Panc1 (cell line): ENCODE data around the gene U2AF1L4. TPM values are rescaled to one million over a fixed set of nuclear protein-coding genes. Genes with fewer than 3 reads are reported as not detected.
A peak's percentile ranks its signal among the peaks of the same experiment; 100 is the strongest.

Experiments
- ATAC-seq: fragments of 200-7000 bp; cut with Tn5 transposase; 2 replicates; pipeline ENCODE4 v1.9.1; 2020; ENCODE audit warnings: mild to moderate bottlenecking, moderate library complexity
- BruUV-seq: library from RNA; stranded (reverse); fragments of 400-500 nt; replicated peaks from 2 replicates; lab custom pipeline; 2021; lab: Mats Ljungman, UMichigan
- CTCF ChIA-PET: fragments of 300-600 bp; sonication (Branson Sonifier 250); formaldehyde crosslinking; loops from one replicate; lab custom pipeline; 2022; ENCODE audit warnings: antibody characterized with exemption; lab: Charles Lee
- POLR2A ChIA-PET: fragments of 300-600 bp; sonication (Branson Sonifier 250); formaldehyde crosslinking; loops from one replicate; lab custom pipeline; 2022; ENCODE audit warnings: antibody characterized with exemption; lab: Charles Lee
- DNase-seq: peaks from one replicate; pipeline ENCODE4 v3.0.0-alpha.2; 2010; ENCODE audit warnings: low read depth, low spot score
- H3K27ac ChIP-seq: 2 replicates; pipeline ENCODE4 v1.5.1; 2011; ENCODE audit warnings: mild to moderate bottlenecking, low read length, inconsistent platforms
- H3K27me3 ChIP-seq: fragments of 200-500 bp; sonication (Bioruptor generic); 2 replicates; pipeline ENCODE4 v1.6.0; 2014; ENCODE audit warnings: low read length, inconsistent platforms; ENCODE audit not compliant: control insufficient read depth, insufficient read depth
- H3K36me3 ChIP-seq: fragments of 200-500 bp; sonication (Bioruptor generic); 2 replicates; pipeline ENCODE4 v1.5.1; 2014; ENCODE audit warnings: inconsistent platforms, mild to moderate bottlenecking, low read length, moderate library complexity; ENCODE audit not compliant: control insufficient read depth, insufficient read depth
- H3K4me1 ChIP-seq: 2 replicates; pipeline ENCODE4 v1.5.1; 2011; ENCODE audit warnings: inconsistent platforms, mild to moderate bottlenecking, low read length, moderate library complexity; ENCODE audit not compliant: control insufficient read depth, insufficient read depth
- H3K4me3 ChIP-seq, 2 experiments: 2 replicates each; pipeline ENCODE4 v1.5.1; 2011 to 2012; ENCODE audit warnings: low read depth in 2 of 2, low read length in 2 of 2, mild to moderate bottlenecking in 2 of 2, inconsistent platforms in 1 of 2, moderate library complexity in 1 of 2
- H3K9me3 ChIP-seq: fragments of 200-500 bp; sonication (Bioruptor generic); 2 replicates; pipeline ENCODE4 v1.5.1; 2014; ENCODE audit warnings: low read depth, mild to moderate bottlenecking, inconsistent platforms, low read length, moderate library complexity; ENCODE audit not compliant: control insufficient read depth, insufficient read depth
- CTCF ChIP-seq: fragments of 450-650 bp; IDR thresholded peaks from 2 replicates; pipeline ENCODE4 v1.5.1; 2017; ENCODE audit warnings: mild to moderate bottlenecking
- POLR2AphosphoS5 ChIP-seq: IDR thresholded peaks from 2 replicates; pipeline ENCODE4 v1.6.1; 2012; ENCODE audit warnings: mild to moderate bottlenecking, low read depth, low read length, moderate library complexity
- REST ChIP-seq, 2 experiments: IDR thresholded peaks; 2 replicates each; pipeline ENCODE4 v1.6.1; 2011 to 2012; ENCODE audit warnings: low read depth in 2 of 2, control low read depth in 1 of 2, low read length in 1 of 2, mild to moderate bottlenecking in 1 of 2, moderate library complexity in 1 of 2; ENCODE audit not compliant: insufficient read depth in 1 of 2
- SIN3A ChIP-seq: IDR thresholded peaks from 2 replicates; pipeline ENCODE4 v1.6.1; 2012; ENCODE audit warnings: low read depth, mild to moderate bottlenecking, low read length, moderate library complexity, borderline replicate concordance; ENCODE audit not compliant: insufficient read depth
- TCF7L2 ChIP-seq: IDR thresholded peaks from 2 replicates; pipeline ENCODE4 v1.6.1; 2011; ENCODE audit warnings: mild to moderate bottlenecking, low read depth, low read length, inconsistent platforms
- in situ Hi-C: cut with HindIII; loops from 2 replicates; pipeline ENCODE4 v1.10.0; 2016; ENCODE audit warnings: low sequenced_read_pairs, low pct_unique_long_range_greater_than_20kb
- intact Hi-C: fragments of 100-400 bp; cut with micrococcal nuclease; formaldehyde crosslinking; loops from one replicate; pipeline ENCODE4 v1.10.0; 2022; ENCODE audit not compliant: unreplicated experiment
- total RNA-seq: library from RNA; stranded (reverse); gene quantifications from one replicate; pipeline ENCODE4 v1.2.1, GENCODE V29; 2021; ENCODE audit not compliant: unreplicated experiment

The U2AF1L4 gene
- total RNA-seq, 1 experiment from 2014 or later: 29.8 TPM

GRCh38 chr19:35757749-35758608 is 12.8 kb upstream of the U2AF1L4 start, which contains the start of gene PROSER3:
Gene PROSER3, plus strand, starts transcription at chr19:35758176. Its CDS starts 40 bp downstream, at chr19:35758216.
- Histone ChIP-seq H3K4me3 (peak within 1 kb of the TSS; percentile 95 to 99), H3K9me3 (no peaks in the 10 kb centered on the region), H3K27ac (peak within 1 kb of the TSS; percentile 100), H3K27me3 (no peaks in the 10 kb centered on the region), H3K36me3 (no peaks in the 10 kb centered on the region), H3K4me1 (peaks cover 16% of the 10 kb centered on the region)
- CTCF ChIA-PET: no interaction called here
- intact Hi-C loops (no loop called here), in situ Hi-C loops (no loop called here)
- POLR2A ChIA-PET: interaction anchor here (0.7 kb wide), 1 partner anchor 10 kb away, joined by 3 read pairs; the partner anchor contains the start of gene LIN37
- ATAC-seq (peak; percentile 97), DNase-seq (peak; percentile 99)
- no peak for TF ChIP-seq CTCF
- peak; percentile 98 for TF ChIP-seq TCF7L2
- peak; percentile 85; the same call in 1 of the 2 replicates for TF ChIP-seq SIN3A
- no peak for TF ChIP-seq REST (IDR thresholded peaks at IDR 0.05; ENCODE audit: insufficient read depth in 1 of 2, low read depth in 2 of 2, low read length in 1 of 2)
- TF ChIP-seq POLR2AphosphoS5: peak; percentile 74
- BruUV-seq: TSS peak; percentile 92

GRCh38 chr19:35757231-35757748 is 12.1 kb upstream of the U2AF1L4 start:
- H3K9me3 ChIP-seq: no peaks in the 10 kb centered on the region
- in situ Hi-C loops: no loop called here
- no peak for TF ChIP-seq TCF7L2
- no peak for TF ChIP-seq SIN3A
- TF ChIP-seq CTCF: no peak
- no peak; the same call in 1 of the 2 replicates for TF ChIP-seq POLR2AphosphoS5
- no peak for TF ChIP-seq REST (IDR thresholded peaks at IDR 0.05; ENCODE audit: insufficient read depth in 1 of 2, low read depth in 2 of 2, low read length in 1 of 2)
- CTCF ChIA-PET: no interaction called here
- peaks cover 16% of the 10 kb centered on the region for H3K4me1 ChIP-seq
- H3K4me3 ChIP-seq: peak overlapping the region; percentile 95 to 99
- no TSS peak for BruUV-seq
- ATAC-seq (peak; percentile 31), DNase-seq (no peak)
- H3K27ac ChIP-seq: peak overlapping the region; percentile 100
- intact Hi-C loops: no loop called here
- H3K36me3 ChIP-seq: no peaks in the 10 kb centered on the region
- H3K27me3 ChIP-seq: no peaks in the 10 kb centered on the region
- POLR2A ChIA-PET: interaction anchor here (0.7 kb wide), 1 partner anchor 9 kb away, joined by 3 read pairs; the partner anchor contains the start of gene LIN37
